ENCODE measurements around the gene TMEM63A.
"Not testable (repeated sequence)": the region's sequence is repeated elsewhere in the genome, so short reads cannot be mapped to it uniquely, and the experiment has no call there.

TMEM63A gene

GRCh38 chr1:225820522-225821120 lies 61.6 kb downstream of the TMEM63A start:
- DNase-seq (ENCODE audit: low spot score), result no peak

- no peak for DNase-seq (ENCODE audit: low spot score)
Measured at GRCh38 chr1:225819346-225820192, 62.6 kb downstream of the TMEM63A start.

- DNase-seq (ENCODE audit: low spot score), result no peak
Measured at GRCh38 chr1:225818229-225818628, 64.0 kb downstream of the TMEM63A start.

- peak; percentile 48 for DNase-seq (ENCODE audit: low spot score)
Measured at GRCh38 chr1:225817611-225818061, 64.5 kb downstream of the TMEM63A start.

- DNase-seq (ENCODE audit: low spot score), result no peak
Measured at GRCh38 chr1:225816643-225817538, 65.3 kb downstream of the TMEM63A start.

GRCh38 chr1:225815526-225816178 lies 66.5 kb downstream of the TMEM63A start:
- DNase-seq (ENCODE audit: low spot score), result no peak

GRCh38 chr1:225815090-225815489 lies 67.1 kb downstream of the TMEM63A start:
- DNase-seq (ENCODE audit: low spot score), result not testable (repeated sequence)

GRCh38 chr1:225814381-225814780 lies 67.8 kb downstream of the TMEM63A start:
- no peak for DNase-seq (ENCODE audit: low spot score)

- DNase-seq (ENCODE audit: low spot score), result peak; percentile 23
Measured at GRCh38 chr1:225813214-225813964, 68.8 kb downstream of the TMEM63A start.

- no peak for DNase-seq (ENCODE audit: low spot score)
Measured at GRCh38 chr1:225812488-225813213, 69.5 kb downstream of the TMEM63A start.

- no peak for DNase-seq (ENCODE audit: low spot score)
Measured at GRCh38 chr1:225811622-225812487, 70.3 kb downstream of the TMEM63A start.

- DNase-seq (ENCODE audit: low spot score), result not testable (repeated sequence)
Measured at GRCh38 chr1:225810579-225811538, 71.3 kb downstream of the TMEM63A start.

GRCh38 chr1:225809842-225810578 lies 72.2 kb downstream of the TMEM63A start, which contains the start of gene EPHX1:
Gene EPHX1 (plus strand): TSS chr1:225810124. CDS start chr1:225828730, 18,606 bp downstream.
- DNase-seq (ENCODE audit: low spot score), result peak; percentile 50

- DNase-seq (ENCODE audit: low spot score), result no peak
Measured at GRCh38 chr1:225808136-225808535, 74.0 kb downstream of the TMEM63A start.

- not testable (repeated sequence) for DNase-seq (ENCODE audit: low spot score)
Measured at GRCh38 chr1:225806736-225807135, 75.4 kb downstream of the TMEM63A start.

GRCh38 chr1:225806249-225806648 lies 75.9 kb downstream of the TMEM63A start:
- DNase-seq (ENCODE audit: low spot score), result no peak

- not testable (repeated sequence) for DNase-seq (ENCODE audit: low spot score)
Measured at GRCh38 chr1:225801146-225801545, 81.0 kb downstream of the TMEM63A start.
